Measurements from ENCODE around the gene NEDD1.

- no peak for TF ChIP-seq CTCF (IDR thresholded peaks at IDR 0.05)
- TF ChIP-seq ZFX (IDR thresholded peaks at IDR 0.05; ENCODE audit: borderline replicate concordance), result no peak
Observed at GRCh38 chr12:96919510-96920210, 12.6 kb downstream of the NEDD1 start.

Data from 22Rv1 (cell line).